ENCODE results near the gene LSM14A.

DNA sequence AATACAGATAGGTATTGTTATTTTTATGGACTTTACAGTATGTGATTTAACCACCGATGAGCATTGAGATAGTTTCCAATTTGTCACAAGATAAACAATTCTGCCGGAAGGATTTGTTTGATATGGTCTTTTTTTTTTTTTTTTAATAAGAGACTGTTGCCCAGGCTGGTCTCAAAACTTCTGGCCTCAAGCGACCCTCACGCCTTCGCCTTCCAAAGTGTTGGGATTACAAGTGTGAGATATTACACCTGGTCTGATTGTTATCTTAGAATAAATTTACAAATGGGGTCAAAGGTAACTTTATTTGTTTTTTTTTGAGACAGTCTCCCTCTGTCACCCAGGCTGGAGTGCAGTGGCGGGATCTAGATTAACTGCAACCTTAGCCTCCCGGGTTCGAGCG, 83.2 kb downstream of the LSM14A start:
- TF ChIP-seq TEAD4 (IDR thresholded peaks at IDR 0.05) (no peak), EP300 (IDR thresholded peaks at IDR 0.05; ENCODE audit: borderline replicate concordance) (no peak), NFIC (IDR thresholded peaks at IDR 0.05) (no peak), FOXM1 (IDR thresholded peaks at IDR 0.05; ENCODE audit: borderline replicate concordance, low read depth) (no peak), YY1 (IDR thresholded peaks at IDR 0.05; ENCODE audit: low read depth) (no peak), TAF1 (IDR thresholded peaks at IDR 0.05; ENCODE audit: low read depth) (no peak), ZBTB7A (IDR thresholded peaks at IDR 0.05; ENCODE audit: low read depth) (no peak), RAD21 (IDR thresholded peaks at IDR 0.05; ENCODE audit: low read depth) (no peak)
- TF ChIP-seq, protein P1, sequence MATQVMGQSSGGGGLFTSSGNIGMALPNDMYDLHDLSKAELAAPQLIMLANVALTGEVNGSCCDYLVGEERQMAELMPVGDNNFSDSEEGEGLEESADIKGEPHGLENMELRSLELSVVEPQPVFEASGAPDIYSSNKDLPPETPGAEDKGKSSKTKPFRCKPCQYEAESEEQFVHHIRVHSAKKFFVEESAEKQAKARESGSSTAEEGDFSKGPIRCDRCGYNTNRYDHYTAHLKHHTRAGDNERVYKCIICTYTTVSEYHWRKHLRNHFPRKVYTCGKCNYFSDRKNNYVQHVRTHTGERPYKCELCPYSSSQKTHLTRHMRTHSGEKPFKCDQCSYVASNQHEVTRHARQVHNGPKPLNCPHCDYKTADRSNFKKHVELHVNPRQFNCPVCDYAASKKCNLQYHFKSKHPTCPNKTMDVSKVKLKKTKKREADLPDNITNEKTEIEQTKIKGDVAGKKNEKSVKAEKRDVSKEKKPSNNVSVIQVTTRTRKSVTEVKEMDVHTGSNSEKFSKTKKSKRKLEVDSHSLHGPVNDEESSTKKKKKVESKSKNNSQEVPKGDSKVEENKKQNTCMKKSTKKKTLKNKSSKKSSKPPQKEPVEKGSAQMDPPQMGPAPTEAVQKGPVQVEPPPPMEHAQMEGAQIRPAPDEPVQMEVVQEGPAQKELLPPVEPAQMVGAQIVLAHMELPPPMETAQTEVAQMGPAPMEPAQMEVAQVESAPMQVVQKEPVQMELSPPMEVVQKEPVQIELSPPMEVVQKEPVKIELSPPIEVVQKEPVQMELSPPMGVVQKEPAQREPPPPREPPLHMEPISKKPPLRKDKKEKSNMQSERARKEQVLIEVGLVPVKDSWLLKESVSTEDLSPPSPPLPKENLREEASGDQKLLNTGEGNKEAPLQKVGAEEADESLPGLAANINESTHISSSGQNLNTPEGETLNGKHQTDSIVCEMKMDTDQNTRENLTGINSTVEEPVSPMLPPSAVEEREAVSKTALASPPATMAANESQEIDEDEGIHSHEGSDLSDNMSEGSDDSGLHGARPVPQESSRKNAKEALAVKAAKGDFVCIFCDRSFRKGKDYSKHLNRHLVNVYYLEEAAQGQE (IDR thresholded peaks at IDR 0.05; ENCODE audit: low read depth) = no peak
